Measurements from ENCODE around the gene ASIP. TPM values are rescaled to one million over a fixed set of nuclear protein-coding genes. Genes with fewer than 3 reads are reported as not detected.

ASIP gene
- total and polyA plus RNA-seq, 2 of the 4 experiments (the other 2 are of a cell fraction): not detected

- no peak for TF ChIP-seq MAZ (IDR thresholded peaks at IDR 0.05; ENCODE audit: borderline replicate concordance, low read depth, low read length)
Measured at GRCh38 chr20:34299556-34300255, 58.5 kb downstream of the ASIP start (continued).

- ChIA-PET POLR2A (ENCODE audit: unreplicated experiment) (no interaction called here), CTCF (interaction anchor here (1.2 to 1.7 kb wide), 2 partner anchors 13 to 110 kb away, joined by 3 to 7 read pairs; no protein-coding TSS in a partner anchor)
- H3K4me2 ChIP-seq (ENCODE audit: low read depth, low read length): no peak overlapping the region
- peaks cover 20% of the 10 kb centered on the region; the same call in 1 of the 2 replicates for H4K20me1 ChIP-seq (ENCODE audit: insufficient read depth, low read length)
- TF ChIP-seq MXI1 (IDR thresholded peaks at IDR 0.05; ENCODE audit: borderline replicate concordance, low read depth, low read length) (no peak), ELK1 (IDR thresholded peaks at IDR 0.05; ENCODE audit: borderline replicate concordance, low read depth, low read length) (no peak), RFX5 (IDR thresholded peaks at IDR 0.05; ENCODE audit: low read depth, low read length) (no peak), BHLHE40 (IDR thresholded peaks at IDR 0.05; ENCODE audit: low read depth, low read length) (no peak), SMC3 (IDR thresholded peaks at IDR 0.05; ENCODE audit: low read depth, low read length) (no peak), RCOR1 (IDR thresholded peaks at IDR 0.05; ENCODE audit: insufficient replicate concordance, low read length) (no peak)
- H3K4ac ChIP-seq (ENCODE audit: low read depth, low read length): 0 out of 2 replicates have a peak overlapping the region, but pooled peaks have one; percentile 40
- H2BK120ac ChIP-seq (ENCODE audit: low read depth, low read length): no peak overlapping the region
- peak overlapping the region in 1 of 2 experiments; percentile 8; a peak in 1 of 4 replicates for H4K8ac ChIP-seq (ENCODE audit: low read depth in 2 of 2, low read length in 2 of 2)
- 38% methylated on average over 1 of the region's 3 CpGs; no CpG with 5 or more reads in 1 of the 2 experiments for WGBS, 2 experiments (ENCODE audit: extremely low coverage in 2 of 2, insufficient read length in 1 of 2)
- no peak overlapping the region for H4K91ac ChIP-seq (ENCODE audit: insufficient read depth, low read depth, low read length)
- peak overlapping the region; percentile 53; the same call in 1 of the 2 replicates for H2AK5ac ChIP-seq (ENCODE audit: low read depth, low read length)
- H3K79me1 ChIP-seq (ENCODE audit: low read depth in 1 of 2, low read length in 2 of 2): peaks cover 40 to 58% of the 10 kb centered on the region in 2 experiments
- intact Hi-C loops (cut with micrococcal nuclease): no loop called here
- in situ Hi-C loops (cut with MboI; ENCODE audit: low sequenced_read_pairs): loop anchor here (10.0 kb wide), 1 partner anchor 414 kb away; no protein-coding TSS in a partner anchor
- ATAC-seq (ENCODE audit: low read depth) (peak; percentile 3; the same call in 1 of the 2 replicates), DNase-seq (peak; percentile 44)
- H3K27me3 ChIP-seq (ENCODE audit: control insufficient read depth, insufficient read depth, low read length): no peaks in the 10 kb centered on the region
- peaks cover 9% of the 10 kb centered on the region for H3K9me1 ChIP-seq (ENCODE audit: insufficient read depth, low read length)
- dilution Hi-C loops (cut with HindIII; ENCODE audit: low sequenced_read_pairs, unreplicated experiment): no loop called here
- no TSS peak for BruUV-seq (replicated peaks)
- no peak overlapping the region for H3K56ac ChIP-seq (ENCODE audit: extremely low read depth, insufficient read depth, low read length)
- peak overlapping the region; percentile 65; the same call in 1 of the 2 replicates for H3K14ac ChIP-seq (replicated peaks; ENCODE audit: low read depth, low read length)
- H3K36me3 ChIP-seq (ENCODE audit: control insufficient read depth, insufficient read depth, low read length): no peaks in the 10 kb centered on the region; the same call in 1 of the 2 replicates
- H2BK5ac ChIP-seq (ENCODE audit: low read depth, low read length, poor library complexity, severe bottlenecking): no peak overlapping the region
- no peak overlapping the region; the same call in 1 of the 2 replicates for H4K5ac ChIP-seq (ENCODE audit: low read depth, low read length)
- H3K4me1 ChIP-seq (ENCODE audit: control insufficient read depth, insufficient read depth, low read length): peaks cover 9% of the 10 kb centered on the region
- no peak overlapping the region for H3K9ac ChIP-seq (ENCODE audit: low read depth, low read length)
- H3K23ac ChIP-seq (ENCODE audit: low read depth, low read length): 0 out of 2 replicates have a peak overlapping the region, but pooled peaks have one; percentile 54
- H2AFZ ChIP-seq (replicated peaks; ENCODE audit: low read length, poor library complexity): no peak overlapping the region
- H2BK15ac ChIP-seq (ENCODE audit: low read depth, low read length): no peak overlapping the region
- H2AK9ac ChIP-seq (replicated peaks; ENCODE audit: low read depth, low read length, poor library complexity): no peak overlapping the region
- H2BK20ac ChIP-seq (ENCODE audit: low read depth, low read length): no peak overlapping the region
- no peak overlapping the region; the same call in 1 of the 2 replicates for H3K27ac ChIP-seq (ENCODE audit: insufficient read depth, low read length)
- H3K4me3 ChIP-seq (ENCODE audit: insufficient read depth, low read depth, low read length): no peak overlapping the region
- no peaks in the 10 kb centered on the region for H3K9me3 ChIP-seq (ENCODE audit: control insufficient read depth, insufficient read depth, low read length)
- H3K18ac ChIP-seq (ENCODE audit: low read depth, low read length): no peak overlapping the region
Measured at GRCh38 chr20:34300256-34300806, 59.1 kb downstream of the ASIP start.
